M059J (cell line): ENCODE results near the gene IGSF8. TPM values are rescaled to one million over a fixed set of nuclear protein-coding genes. Genes with fewer than 3 reads are reported as not detected.

Experiments
- DNase-seq: peaks from one replicate; pipeline ENCODE4 v3.0.0-alpha.2; 2012; ENCODE audit warnings: low read depth
- total RNA-seq: library from RNA; depleted of rRNA; stranded (reverse); fragments of >200 nt; shearing (Covaris generic); gene quantifications from 2 replicates; pipeline ENCODE4 v1.2.3, GENCODE V29; 2014

IGSF8 gene
- total RNA-seq, 1 experiment from 2014 or later = 29.9 TPM

GRCh38 chr1:160068225-160068624 is 30.2 kb downstream of the IGSF8 start:
- no peak for DNase-seq

DNA sequence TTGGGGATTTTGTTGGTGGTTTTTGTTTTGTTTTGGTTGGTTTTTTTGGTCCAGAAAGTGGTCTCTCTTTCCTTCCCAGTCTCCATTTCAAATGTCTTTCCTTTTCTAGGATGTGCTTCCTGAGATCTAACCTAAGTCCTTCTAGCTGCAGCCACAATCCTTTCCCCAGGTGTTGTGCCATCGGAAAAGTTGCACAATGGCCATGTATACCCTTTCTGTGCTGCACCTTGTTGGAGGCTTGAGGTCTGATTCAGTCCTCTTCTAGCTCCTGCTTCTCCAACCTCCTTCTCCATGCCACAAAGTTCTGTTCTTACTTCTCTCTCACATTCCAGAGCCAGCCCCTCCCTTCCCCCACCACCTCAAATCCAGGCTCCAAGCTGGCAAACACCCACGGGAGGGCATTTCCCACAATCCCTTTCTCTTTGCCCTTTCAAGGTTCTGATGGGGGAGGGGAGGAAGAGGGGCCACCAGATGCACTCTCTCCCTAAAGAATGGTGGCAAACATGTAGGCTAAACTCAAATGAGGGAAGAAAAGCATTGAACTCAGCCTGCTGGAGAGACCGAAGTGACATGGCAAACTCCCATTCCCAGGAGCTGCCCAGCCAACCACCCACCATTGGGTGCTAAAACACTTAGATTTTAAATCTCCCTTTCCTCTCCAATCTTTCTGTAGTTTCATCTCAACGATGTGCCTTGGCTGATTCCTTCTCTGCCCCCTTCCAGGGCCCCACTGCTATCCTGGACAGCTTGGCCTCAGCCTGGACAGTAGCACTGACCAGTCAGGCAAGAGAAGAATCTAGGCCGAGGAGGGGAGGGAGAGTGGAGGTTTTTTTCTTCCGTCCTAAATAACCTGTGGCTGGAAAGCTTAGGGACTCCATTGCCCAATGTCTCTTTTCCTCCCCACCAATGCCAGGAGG is 31.3 kb downstream of the IGSF8 start:
- no peak for DNase-seq

DNA sequence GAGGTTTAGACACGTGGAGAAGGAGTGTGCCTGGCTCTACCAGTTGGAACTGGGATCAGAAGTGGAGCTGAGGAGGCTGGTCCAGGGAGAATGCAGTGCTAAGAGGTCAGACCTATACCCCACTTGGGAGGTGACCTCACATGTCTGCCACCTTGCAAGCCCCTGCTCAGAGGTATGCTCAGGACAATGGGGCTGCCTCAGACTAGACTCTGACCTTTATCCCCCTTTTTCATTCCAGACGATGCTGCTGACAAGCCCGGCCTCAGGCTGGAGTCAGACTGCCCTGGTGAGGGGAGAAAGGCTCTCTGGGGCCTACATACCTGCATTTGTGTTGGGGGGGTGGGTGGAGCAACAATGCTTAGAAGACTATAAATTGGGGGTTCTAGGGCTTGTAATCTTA is 33.7 kb downstream of the IGSF8 start:
- DNase-seq = no peak

DNA sequence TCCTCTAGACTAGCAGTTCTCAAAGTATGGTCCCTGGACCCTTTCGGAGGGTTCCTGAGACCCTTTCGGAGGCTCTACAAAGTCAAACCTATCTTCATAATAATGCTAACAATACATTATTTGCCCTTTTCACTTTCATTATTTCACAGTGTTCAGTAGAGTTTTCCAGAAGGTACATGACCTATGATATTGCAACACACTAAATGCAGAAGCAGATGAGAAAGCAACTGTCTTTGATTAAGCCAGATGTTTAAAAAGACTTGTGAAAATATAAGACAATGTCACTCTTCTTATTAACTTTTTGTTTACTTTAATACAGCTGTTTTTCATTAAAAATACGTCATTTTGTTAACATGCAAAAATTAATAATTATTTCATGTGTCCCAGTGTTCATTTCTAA is 34.3 kb downstream of the IGSF8 start:
- no peak for DNase-seq

- DNase-seq = no peak
These were observed 35.2 kb downstream of the IGSF8 start for GRCh38 chr1:160063176-160063575.

DNA sequence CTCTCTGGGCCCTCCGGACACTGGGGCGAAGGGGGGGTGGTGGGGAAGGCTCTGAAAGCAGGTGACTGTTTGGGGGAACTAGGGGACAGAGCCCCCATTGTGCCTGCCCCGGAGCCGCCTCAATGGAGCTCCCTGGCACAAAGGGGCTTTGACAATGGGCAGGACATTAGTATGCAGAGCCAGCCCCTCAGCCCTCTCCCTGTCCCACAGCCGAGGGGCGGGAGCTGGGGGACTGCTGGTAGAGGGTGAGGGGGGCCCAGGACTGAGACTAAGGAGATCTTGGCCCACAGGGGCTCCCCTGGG is 36.2 kb downstream of the IGSF8 start:
- no peak for DNase-seq

GRCh38 chr1:160061369-160062229 is 36.8 kb downstream of the IGSF8 start:
- peak; percentile 10 for DNase-seq

DNA sequence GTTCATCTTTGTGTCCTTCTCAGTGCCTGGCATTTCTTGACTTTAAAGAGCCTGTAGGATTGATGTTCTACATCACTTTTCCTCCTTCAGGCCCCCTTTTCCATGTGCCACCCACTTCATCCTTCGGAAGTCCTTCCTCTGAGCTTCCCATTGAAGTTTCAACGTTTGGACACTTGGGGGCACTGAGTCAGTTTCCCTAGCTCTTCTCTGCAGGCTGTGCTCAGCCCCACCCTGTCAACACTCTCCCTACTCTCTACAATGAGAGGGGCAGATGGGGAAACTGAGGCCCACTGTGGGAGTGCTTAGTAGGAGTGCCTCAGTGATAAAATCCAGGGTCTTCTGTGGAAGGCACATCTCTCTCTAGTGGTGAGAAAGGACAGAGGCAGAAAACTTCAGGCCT is 40.3 kb downstream of the IGSF8 start:
- DNase-seq = no peak

DNA sequence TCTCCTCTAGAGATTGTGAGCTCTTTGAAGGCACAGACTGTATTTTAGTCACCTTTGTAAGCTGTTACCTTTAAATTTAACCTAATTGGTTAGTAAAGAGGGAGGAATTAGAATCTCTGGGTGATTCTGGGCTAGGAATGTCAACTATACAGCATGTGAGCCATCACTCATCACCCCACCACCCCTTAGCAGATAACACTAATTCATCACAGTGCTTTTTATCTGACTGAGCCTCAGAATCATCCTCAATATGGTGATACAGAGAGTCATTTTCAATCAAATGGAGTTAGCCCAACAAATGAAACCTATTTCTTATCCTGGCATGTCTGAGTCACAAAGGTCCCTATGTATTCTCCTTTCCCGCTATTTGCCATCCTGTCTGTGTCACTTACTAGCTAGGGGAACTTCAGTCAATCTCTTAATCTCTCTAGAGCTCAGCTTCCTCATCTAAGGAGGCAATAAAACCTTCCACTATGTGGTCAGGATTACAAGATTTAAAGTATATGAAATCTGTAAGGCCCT is 41.7 kb downstream of the IGSF8 start:
- DNase-seq = no peak

GRCh38 chr1:160053548-160054365 is 44.7 kb downstream of the IGSF8 start:
- DNase-seq = no peak

DNA sequence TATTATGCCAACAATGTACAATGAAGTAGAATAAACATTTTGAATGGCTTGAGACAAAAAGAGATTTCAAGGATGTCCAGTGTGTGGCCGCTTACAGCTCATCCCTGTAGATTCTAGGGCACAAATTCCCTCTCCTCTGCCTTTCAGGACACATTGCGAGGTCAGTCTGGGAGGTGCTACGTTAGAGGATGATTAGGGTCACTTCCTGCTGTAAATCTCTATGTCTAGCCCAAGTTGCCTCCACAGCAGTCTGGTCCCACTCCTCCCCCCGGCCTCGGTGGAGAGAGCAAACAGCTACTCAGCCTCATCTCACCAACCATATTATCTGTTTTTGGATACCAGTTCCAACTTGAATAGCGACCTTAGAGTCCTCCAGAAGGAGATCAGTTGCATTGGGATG is 45.5 kb downstream of the IGSF8 start:
- DNase-seq = no peak

DNA sequence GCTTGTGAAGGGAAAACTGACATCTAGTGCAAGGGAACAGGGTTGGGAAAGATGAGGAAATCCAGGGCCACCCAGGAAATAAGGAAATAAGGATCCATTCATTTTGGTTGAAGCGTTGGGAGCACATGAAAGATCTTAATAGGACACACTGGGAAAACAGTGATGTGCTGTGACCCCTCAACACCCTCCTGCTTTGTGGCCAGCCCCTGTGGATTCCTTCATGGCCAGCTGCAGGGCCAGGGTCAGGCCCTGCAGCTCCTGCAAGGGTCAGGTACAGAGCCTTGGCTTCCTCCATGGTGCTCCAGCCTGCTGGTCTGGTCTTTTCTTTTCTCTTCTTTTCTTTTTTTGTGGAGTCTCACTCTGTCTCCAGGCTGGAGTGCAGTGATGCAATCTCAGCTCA is 47.8 kb downstream of the IGSF8 start:
- no peak for DNase-seq

DNA sequence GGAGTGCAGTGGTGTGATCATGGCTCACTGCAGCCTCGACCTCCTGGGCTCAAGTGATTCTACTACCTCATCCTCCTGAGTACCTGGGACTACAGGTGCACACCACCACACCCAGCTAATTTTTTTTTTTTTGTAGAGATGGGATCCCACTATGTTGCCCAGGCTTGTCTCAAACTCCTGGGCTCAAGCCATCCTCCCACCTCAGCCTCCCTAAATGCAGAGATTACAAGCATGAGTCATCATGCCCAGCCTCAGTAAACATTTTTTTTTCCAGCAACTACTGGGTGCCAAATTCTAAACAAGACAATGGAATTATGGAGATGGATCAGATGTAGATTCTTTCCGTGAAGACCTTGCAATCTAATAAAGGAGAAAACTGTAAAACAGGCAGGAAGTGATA is 48.2 kb downstream of the IGSF8 start:
- DNase-seq = peak; percentile 8

DNA sequence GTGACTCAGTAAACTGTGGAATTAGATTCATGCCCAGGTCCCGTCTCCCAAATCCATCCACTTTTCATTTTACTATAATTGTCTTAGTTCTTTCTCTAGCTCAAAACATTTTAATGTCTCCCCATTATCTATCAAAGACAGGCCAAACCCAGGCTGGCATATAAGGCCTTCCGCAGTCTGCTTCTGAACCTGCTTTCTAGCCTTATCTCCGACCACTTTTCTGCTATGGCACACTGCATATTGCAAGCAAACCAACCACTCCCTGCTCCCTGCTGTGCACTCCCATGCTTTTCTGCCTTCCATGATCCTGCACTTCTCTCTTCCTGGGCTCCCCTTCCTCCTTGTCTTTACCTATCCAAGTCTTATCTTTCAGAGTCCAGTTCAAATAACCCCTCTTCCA is 49.3 kb downstream of the IGSF8 start:
- DNase-seq = no peak

GRCh38 chr1:160048335-160048734 is 50.1 kb downstream of the IGSF8 start:
- no peak for DNase-seq

- no peak for DNase-seq
These were observed 51.1 kb downstream of the IGSF8 start for GRCh38 chr1:160047111-160047991.

GRCh38 chr1:160046494-160047110 is 51.8 kb downstream of the IGSF8 start:
- DNase-seq = peak; percentile 34

DNA sequence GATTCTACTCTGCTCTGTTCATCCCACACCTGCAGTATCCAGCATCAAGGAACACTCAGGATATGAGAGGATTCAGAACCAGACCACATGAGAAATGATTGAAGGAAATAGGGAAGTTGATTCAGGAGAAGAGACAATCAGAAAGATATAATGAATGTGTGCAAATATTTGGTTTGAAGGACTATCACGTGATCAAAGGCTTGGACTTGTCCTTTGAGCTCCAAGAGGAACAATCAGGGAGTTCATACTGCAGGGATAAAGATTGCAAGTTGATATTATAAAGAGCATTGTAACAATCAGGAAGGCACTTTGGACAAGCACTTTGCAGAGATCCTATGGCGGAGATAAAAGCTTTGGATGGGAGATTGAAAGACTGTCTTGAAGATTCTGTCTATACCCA is 52.8 kb downstream of the IGSF8 start:
- no peak for DNase-seq

DNA sequence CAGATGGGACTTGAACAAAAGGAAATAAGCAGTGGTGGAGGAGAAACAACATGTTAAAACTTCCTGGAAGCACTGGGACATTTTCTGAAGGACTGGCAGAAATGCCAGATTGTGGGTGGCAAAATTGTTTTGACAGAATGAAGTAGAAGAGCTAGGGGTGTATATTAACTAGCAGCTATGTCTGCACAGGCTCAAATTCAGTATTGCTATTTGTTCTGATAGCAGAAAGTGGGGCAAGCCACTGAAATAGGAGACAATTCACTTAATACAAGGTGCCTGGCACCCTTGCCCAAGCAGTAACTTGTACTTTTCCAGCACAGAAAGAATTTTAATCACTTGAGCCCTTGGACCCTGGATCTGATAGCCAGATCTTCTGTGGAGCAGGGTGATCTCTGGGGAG is 54.9 kb downstream of the IGSF8 start:
- no peak for DNase-seq
